Liver (tissue), 3 donors: Measurements from ENCODE around the gene ZNF775.

Experiments used
- RXRA ChIP-seq, 2 donors: IDR thresholded peaks; 2 replicates each; pipeline ENCODE4 v1.6.1; 2017 to 2018; ENCODE audit warnings: antibody characterized with exemption in 2 of 2, mild to moderate bottlenecking in 1 of 2
- SP1 ChIP-seq: IDR thresholded peaks from 2 replicates; pipeline ENCODE4 v1.6.1; 2018; ENCODE audit warnings: antibody characterized with exemption, mild to moderate bottlenecking
- TF ChIP-seq, protein P1 (sequence below): fragments of 150-350 bp; IDR thresholded peaks from 2 replicates; pipeline ENCODE4 v1.5.1; 2017; ENCODE audit warnings: improper control_type of control experiment, low read depth, low read length; ENCODE audit not compliant: missing input control
- TF ChIP-seq, protein P2 (sequence below): IDR thresholded peaks from 2 replicates; pipeline ENCODE4 v1.6.1; 2016; ENCODE audit warnings: antibody characterized with exemption, mild to moderate bottlenecking
- TF ChIP-seq, protein P3 (sequence below): IDR thresholded peaks from 2 replicates; pipeline ENCODE4 v1.6.1; 2016; ENCODE audit warnings: antibody characterized with exemption
- donor health status: healthy.
- donor health status: healthy.

DNA sequence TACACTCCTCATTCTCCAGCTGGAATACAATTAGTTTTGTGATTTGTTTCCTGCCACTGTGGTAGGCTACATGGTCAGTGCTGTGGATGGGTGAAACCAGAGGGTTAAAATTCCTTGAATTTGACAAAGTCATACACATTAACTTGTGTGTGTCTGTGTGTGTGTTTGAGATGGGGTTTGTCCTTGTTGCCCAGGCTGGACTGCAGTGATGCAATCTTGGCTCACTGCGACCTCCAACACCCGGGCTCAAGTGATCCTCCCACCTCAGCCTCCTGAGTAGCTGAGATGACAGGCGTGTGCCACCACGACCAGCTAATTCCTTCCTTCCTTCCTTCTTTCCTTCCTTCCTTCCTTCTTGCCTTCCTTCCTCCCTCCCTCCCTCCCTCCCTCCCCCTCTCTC lies 46.5 kb downstream of the ZNF775 start:
- TF ChIP-seq SP1, result no peak
- TF ChIP-seq, protein P1, sequence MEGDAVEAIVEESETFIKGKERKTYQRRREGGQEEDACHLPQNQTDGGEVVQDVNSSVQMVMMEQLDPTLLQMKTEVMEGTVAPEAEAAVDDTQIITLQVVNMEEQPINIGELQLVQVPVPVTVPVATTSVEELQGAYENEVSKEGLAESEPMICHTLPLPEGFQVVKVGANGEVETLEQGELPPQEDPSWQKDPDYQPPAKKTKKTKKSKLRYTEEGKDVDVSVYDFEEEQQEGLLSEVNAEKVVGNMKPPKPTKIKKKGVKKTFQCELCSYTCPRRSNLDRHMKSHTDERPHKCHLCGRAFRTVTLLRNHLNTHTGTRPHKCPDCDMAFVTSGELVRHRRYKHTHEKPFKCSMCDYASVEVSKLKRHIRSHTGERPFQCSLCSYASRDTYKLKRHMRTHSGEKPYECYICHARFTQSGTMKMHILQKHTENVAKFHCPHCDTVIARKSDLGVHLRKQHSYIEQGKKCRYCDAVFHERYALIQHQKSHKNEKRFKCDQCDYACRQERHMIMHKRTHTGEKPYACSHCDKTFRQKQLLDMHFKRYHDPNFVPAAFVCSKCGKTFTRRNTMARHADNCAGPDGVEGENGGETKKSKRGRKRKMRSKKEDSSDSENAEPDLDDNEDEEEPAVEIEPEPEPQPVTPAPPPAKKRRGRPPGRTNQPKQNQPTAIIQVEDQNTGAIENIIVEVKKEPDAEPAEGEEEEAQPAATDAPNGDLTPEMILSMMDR, result no peak
- TF ChIP-seq, protein P2, sequence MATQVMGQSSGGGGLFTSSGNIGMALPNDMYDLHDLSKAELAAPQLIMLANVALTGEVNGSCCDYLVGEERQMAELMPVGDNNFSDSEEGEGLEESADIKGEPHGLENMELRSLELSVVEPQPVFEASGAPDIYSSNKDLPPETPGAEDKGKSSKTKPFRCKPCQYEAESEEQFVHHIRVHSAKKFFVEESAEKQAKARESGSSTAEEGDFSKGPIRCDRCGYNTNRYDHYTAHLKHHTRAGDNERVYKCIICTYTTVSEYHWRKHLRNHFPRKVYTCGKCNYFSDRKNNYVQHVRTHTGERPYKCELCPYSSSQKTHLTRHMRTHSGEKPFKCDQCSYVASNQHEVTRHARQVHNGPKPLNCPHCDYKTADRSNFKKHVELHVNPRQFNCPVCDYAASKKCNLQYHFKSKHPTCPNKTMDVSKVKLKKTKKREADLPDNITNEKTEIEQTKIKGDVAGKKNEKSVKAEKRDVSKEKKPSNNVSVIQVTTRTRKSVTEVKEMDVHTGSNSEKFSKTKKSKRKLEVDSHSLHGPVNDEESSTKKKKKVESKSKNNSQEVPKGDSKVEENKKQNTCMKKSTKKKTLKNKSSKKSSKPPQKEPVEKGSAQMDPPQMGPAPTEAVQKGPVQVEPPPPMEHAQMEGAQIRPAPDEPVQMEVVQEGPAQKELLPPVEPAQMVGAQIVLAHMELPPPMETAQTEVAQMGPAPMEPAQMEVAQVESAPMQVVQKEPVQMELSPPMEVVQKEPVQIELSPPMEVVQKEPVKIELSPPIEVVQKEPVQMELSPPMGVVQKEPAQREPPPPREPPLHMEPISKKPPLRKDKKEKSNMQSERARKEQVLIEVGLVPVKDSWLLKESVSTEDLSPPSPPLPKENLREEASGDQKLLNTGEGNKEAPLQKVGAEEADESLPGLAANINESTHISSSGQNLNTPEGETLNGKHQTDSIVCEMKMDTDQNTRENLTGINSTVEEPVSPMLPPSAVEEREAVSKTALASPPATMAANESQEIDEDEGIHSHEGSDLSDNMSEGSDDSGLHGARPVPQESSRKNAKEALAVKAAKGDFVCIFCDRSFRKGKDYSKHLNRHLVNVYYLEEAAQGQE, result no peak
- TF ChIP-seq, protein P3, sequence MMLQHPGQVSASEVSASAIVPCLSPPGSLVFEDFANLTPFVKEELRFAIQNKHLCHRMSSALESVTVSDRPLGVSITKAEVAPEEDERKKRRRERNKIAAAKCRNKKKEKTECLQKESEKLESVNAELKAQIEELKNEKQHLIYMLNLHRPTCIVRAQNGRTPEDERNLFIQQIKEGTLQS, result no peak
- no peak for TF ChIP-seq RXRA (IDR thresholded peaks at IDR 0.05)
